Stimulated activated CD8-positive, alpha-beta memory T cell treated with anti-CD3 and anti-CD28 coated beads, Interleukin-15, amount 100 ng/mL, for 24 hours (primary cell): ENCODE results near the gene RAVER2.
"Not testable (repeated sequence)": the region's sequence is repeated elsewhere in the genome, so short reads cannot be mapped to it uniquely, and the experiment has no call there.

Experiments
- DNase-seq: peaks from one replicate; pipeline ENCODE4 v3.0.0-alpha.2; 2020; ENCODE audit warnings: low read depth

The RAVER2 gene

GRCh38 chr1:64811131-64811530 is 66.3 kb downstream of the RAVER2 start:
- DNase-seq = no peak

DNA sequence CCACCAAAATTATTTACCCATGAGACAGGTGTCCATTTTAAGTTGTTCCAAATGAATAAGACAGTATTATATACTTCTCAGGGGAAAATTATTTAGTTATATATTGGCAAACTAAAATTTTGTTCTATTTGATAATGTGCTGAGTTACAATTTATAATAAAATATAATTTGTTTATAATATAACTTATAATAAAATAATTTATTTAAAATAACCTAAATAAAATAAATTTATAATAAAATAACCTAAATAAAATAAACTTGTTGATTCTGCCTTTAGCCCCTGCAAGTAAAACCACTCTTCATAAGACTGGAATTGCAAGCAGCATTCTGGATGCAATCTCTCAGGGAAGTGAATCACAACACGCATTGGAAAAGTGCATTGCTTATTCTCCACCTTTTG is 69.6 kb downstream of the RAVER2 start:
- no peak for DNase-seq

- not testable (repeated sequence) for DNase-seq
Observed at GRCh38 chr1:64817364-64817763, 72.5 kb downstream of the RAVER2 start.

- DNase-seq = not testable (repeated sequence)
Observed at GRCh38 chr1:64820572-64820971, 75.7 kb downstream of the RAVER2 start.

DNA sequence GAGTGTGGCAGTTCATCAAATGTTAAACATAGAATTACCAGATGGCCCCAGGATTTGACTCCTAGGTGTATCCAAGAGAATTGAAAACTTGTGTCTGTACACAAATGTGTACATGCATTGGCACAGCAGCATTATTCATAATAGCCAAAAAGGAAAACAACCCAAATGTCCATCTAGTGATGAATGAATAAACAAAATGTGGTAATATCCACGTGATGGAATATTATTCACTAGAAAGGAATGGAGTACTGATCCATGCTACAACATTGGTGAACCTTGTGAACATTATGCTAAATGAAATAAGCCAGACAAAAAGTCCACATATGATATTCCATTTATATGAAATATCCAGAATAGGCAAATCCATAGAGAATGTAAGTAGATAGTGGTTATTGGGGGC is 77.7 kb downstream of the RAVER2 start:
- DNase-seq = no peak

DNA sequence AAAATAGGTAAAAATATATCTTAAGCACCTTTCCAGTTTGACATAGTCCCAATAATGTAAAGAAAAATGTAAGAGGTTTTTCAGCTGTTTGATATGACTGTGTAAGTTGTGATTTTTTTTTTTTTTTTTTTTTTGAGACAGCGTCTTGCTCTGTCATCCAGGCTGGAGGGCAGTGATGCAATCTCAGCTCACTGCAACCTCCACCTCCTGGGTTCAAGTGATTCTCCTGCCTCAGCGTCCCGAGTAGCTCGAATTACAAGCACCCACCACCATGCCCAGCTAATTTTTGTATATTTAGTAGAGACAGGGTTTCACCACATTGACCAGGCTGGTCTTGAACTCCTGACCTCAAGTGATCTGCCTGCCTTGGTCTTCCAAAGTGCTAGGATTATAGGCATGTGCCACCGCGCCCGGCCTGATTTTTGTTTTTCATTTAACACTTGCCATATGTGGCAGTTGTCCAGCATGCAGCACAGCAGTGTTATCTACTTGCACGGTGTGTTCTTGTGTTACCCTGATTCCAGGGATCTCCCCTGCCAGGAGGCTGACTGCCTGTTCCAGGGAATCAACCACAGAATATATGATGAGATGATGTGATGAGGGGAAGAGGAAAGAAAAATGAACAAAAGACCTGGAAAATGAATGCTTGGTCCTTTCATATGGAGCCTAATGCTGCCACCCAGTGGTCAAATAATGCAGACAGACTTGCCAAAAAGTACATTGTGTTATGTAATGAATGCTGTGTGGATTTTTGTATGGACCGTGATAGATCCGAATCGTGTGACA is 79.0 kb downstream of the RAVER2 start:
- DNase-seq = no peak

GRCh38 chr1:64826991-64827390 is 82.1 kb downstream of the RAVER2 start:
- DNase-seq = no peak

DNA sequence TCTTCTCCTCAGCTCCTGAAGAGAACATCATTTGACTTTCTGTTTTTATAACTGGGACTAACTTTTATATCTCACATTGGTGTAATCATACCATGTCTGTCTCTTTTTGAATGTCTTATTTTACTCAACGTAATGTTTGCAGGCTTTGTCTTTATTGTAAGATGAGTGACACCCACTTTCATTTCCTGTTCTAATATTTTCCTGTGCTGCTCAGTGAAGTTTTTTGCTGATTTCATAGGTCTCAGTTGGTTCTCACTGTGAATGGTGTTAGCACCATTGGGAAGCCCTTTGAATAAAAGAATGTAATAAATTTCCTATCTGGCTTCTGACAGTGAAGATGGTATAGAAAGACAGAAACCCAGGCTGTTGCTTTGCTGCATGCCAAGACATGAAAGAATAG is 84.0 kb downstream of the RAVER2 start:
- no peak for DNase-seq

GRCh38 chr1:64829411-64830029 is 84.6 kb downstream of the RAVER2 start:
- DNase-seq = no peak

- DNase-seq = no peak
Observed at GRCh38 chr1:64830030-64830651, 85.3 kb downstream of the RAVER2 start.

GRCh38 chr1:64834734-64835133 is 89.9 kb downstream of the RAVER2 start:
- no peak for DNase-seq

DNA sequence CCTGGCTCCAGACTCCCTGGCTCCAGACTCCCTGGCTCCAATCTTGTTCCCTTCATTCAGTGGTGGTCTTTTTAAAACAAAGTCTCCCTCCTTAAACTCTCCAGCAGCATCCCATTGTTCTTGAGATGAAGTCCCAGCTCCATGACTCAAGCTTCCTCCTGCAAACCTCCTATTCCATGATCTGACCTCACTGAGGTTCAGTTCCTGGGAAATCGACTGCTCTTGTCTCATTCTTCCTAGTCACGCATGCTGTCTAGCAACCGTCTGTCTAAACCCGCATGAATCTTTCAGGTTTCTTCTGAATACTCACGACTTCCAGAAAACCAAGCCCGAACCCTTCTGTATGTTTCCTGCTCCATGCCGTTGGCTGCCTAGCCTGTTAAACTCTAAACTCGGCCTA is 91.9 kb downstream of the RAVER2 start:
- DNase-seq = no peak

DNA sequence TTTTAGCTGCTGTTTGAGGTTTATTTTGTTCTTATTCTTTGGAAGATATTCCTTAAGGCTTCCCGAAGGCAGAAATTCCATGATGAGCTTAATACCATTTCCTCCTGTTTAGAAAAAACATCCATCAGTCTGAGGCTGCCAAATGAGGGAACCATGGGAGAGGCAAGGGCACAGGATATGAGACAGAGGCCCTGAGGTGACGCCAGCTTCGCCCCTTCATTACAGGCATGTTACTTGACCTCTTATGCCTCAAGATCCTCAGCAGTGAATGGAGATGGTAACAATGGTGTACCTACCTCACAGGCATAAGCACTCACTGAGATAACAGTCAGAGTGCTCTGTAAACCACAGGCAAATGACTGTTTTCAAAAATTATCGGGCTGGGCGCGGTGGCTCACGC is 93.6 kb downstream of the RAVER2 start:
- no peak for DNase-seq

DNA sequence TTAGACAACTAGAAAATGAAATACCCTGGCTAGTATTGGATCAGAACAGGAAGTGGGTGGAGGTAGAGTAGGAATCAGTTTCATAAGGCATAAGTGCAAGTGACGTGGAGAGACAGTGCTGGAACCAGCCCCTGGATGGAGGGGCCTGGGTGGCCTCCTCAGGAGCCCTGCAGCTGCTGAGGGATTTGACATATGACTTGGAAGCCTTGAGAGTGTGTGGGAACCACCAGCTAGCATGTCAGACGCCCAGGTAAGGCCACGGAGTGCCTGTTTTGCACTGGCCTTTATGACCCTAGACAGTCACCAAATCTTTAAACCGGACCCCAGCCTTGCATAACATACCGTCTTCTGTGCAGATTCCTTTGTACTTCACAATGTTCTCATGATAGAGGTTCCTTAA is 94.4 kb downstream of the RAVER2 start:
- DNase-seq = no peak

GRCh38 chr1:64839732-64840405 is 95.0 kb downstream of the RAVER2 start:
- no peak for DNase-seq

GRCh38 chr1:64841330-64842065 is 96.6 kb downstream of the RAVER2 start:
- DNase-seq = no peak

- no peak for DNase-seq
Observed at GRCh38 chr1:64842224-64842623, 97.3 kb downstream of the RAVER2 start.

- no peak for DNase-seq
Observed at GRCh38 chr1:64843675-64844074, 98.8 kb downstream of the RAVER2 start.

DNA sequence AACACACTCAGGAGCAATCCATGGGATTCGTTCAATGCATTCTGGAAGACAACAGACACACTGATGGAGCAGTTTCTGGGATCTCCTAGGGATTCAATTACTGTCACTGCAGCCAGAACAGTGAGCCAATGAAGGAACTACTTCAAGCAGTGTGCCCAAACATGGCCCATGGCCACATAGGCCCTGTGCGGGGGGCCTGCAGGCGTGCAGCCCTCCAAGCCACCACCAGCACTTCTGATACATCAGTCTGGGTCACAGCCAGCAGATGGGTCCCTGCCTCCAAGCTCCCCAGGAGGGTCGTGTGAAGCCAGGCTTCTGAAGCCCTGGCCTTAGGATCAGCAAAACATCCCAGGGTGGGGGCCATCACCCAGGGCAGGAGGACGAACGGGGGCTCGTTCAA is 99.3 kb downstream of the RAVER2 start:
- DNase-seq = no peak

GRCh38 chr1:64844609-64845008 is 99.7 kb downstream of the RAVER2 start:
- no peak for DNase-seq

DNA sequence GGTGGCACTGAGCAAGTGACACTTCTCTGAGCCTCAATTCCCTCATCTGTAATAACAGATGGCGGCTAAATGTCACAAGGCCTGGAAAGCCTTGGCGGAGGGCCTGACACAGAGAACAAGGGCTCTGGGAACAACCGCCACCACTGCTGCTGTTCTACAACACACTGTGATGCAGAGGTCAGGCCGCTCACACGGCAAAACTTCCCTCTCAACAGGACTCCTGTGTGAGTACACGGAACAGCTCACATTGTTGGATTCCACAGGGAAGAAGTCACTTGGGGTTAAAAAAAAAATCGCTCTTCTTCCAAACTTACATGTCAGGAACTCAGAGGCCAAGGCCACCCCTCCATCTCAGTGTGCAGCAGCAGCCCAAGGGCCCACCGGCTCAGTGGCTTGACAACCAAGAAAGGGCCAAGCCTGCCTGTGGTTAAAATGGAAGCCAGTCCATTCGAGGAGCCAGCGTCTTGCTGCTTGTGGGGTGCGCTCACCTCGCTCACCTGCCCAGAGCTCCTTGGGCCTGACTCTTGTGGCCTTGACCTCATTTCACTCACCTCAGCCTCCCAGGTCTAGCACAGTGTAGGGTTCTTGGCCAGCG is 101.1 kb downstream of the RAVER2 start:
- no peak for DNase-seq
